Measurements from ENCODE around the gene OGN. TPM values are rescaled to one million over a fixed set of nuclear protein-coding genes. Genes with fewer than 3 reads are reported as not detected.
A peak's percentile ranks its signal among the peaks of the same experiment; 100 is the strongest.

OGN gene
- total RNA-seq, 1 donor from 2014 or later = not detected

DNA sequence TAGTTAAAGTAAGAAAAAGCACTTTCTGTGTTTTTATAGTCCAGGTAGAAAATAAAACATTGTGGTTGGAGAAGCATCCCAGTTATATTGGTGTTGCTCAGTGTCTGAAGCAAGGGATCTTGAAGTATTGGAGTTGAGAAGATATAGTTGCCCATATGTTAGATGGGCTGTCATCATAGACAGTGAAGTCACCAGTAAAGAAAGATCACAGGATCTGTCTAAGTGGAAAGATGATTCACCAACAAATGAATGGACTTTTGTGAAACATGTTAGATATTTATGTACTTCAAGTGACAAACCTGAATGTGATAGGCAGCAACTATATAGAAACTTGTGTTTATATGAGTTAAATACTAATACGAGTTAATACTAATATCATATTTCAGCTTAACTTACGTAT lies 11.7 kb downstream of the OGN start:
- Histone ChIP-seq H3K27me3 (ENCODE audit: control insufficient read depth, insufficient read depth, low read length) (no peaks in the 10 kb centered on the region), H3K36me3 (ENCODE audit: control insufficient read depth, insufficient read depth, low read length) (no peaks in the 10 kb centered on the region), H3K4me3 (ENCODE audit: low read depth, low read length) (no peak overlapping the region)
- TF ChIP-seq, protein P1, sequence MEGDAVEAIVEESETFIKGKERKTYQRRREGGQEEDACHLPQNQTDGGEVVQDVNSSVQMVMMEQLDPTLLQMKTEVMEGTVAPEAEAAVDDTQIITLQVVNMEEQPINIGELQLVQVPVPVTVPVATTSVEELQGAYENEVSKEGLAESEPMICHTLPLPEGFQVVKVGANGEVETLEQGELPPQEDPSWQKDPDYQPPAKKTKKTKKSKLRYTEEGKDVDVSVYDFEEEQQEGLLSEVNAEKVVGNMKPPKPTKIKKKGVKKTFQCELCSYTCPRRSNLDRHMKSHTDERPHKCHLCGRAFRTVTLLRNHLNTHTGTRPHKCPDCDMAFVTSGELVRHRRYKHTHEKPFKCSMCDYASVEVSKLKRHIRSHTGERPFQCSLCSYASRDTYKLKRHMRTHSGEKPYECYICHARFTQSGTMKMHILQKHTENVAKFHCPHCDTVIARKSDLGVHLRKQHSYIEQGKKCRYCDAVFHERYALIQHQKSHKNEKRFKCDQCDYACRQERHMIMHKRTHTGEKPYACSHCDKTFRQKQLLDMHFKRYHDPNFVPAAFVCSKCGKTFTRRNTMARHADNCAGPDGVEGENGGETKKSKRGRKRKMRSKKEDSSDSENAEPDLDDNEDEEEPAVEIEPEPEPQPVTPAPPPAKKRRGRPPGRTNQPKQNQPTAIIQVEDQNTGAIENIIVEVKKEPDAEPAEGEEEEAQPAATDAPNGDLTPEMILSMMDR (IDR thresholded peaks at IDR 0.05; ENCODE audit: insufficient read depth, low read length, severe bottlenecking) = no peak
- DNase-seq (ENCODE audit: low read depth) (peak; percentile 42), FAIRE-seq (no peak)

DNA sequence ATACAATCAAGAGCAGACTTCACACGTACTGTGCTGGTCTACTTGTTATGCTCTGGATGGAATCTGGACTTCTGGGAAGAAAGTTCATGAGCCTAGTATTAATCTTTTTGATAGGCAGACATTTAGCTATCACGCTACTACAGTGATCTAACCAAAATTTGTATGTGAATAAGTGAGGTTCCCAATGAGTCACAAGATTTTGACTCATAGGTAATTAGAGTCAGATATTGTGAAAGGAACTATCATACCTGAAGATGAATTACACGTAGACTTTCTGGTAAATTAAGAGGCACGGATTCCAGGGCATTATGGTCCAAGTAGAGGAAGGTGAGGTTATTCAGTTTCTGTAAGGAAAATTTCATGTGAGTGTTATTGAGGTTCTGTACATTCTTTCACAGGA lies 18.4 kb downstream of the OGN start:
- TF ChIP-seq, protein P1 (IDR thresholded peaks at IDR 0.05; ENCODE audit: insufficient read depth, low read length, severe bottlenecking) = no peak
- H3K27me3 ChIP-seq (ENCODE audit: control insufficient read depth, insufficient read depth, low read length) = no peaks in the 10 kb centered on the region
- DNase-seq (ENCODE audit: low read depth) (peak; percentile 94), FAIRE-seq (no peak)
- no peak overlapping the region for H3K4me3 ChIP-seq (ENCODE audit: low read depth, low read length)
- H3K36me3 ChIP-seq (ENCODE audit: control insufficient read depth, insufficient read depth, low read length) = no peaks in the 10 kb centered on the region

DNA sequence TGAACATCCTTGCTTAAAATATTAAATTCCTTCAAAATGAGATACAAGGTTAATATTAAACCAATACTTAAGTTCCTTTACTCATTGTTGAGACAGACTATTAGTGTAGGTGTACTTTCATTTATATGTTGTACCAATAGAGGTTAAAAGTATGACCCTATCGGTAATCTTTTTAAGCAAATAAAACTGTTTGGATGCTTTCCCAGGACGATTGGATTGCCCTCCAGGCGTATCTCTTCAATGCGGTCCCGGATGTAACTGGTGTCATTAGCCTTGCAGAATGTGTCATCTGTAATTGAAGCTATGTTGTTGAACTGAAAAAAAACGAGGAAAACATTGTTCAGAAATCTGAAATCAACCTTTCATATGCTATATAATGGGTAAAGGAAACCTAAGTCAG lies 18.9 kb downstream of the OGN start:
- no peaks in the 10 kb centered on the region for H3K27me3 ChIP-seq (ENCODE audit: control insufficient read depth, insufficient read depth, low read length)
- TF ChIP-seq, protein P1 (IDR thresholded peaks at IDR 0.05; ENCODE audit: insufficient read depth, low read length, severe bottlenecking) = no peak
- no peaks in the 10 kb centered on the region for H3K36me3 ChIP-seq (ENCODE audit: control insufficient read depth, insufficient read depth, low read length)
- no peak overlapping the region for H3K4me3 ChIP-seq (ENCODE audit: low read depth, low read length)
- no peak for DNase-seq (ENCODE audit: low read depth)
- FAIRE-seq = no peak

DNA sequence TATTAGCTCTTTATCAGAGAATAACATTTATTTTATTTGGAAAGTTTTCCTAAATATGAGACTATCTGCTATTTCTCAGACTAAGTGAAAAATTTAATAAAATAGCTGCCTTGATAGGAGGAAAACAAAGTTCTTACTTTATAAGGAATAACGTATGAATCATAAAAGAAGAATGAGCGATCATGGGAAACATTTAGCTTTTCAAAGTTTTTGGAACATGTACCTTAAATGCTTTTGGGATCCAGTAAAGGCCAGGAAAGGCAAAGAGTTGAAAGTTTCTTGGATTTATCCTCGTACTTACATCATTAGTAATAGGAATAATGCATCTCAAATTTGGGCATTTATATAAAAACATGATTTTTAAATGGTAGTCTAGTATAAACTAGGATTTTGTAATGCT lies 19.4 kb downstream of the OGN start:
- no peak for FAIRE-seq
- no peaks in the 10 kb centered on the region for H3K27me3 ChIP-seq (ENCODE audit: control insufficient read depth, insufficient read depth, low read length)

DNA sequence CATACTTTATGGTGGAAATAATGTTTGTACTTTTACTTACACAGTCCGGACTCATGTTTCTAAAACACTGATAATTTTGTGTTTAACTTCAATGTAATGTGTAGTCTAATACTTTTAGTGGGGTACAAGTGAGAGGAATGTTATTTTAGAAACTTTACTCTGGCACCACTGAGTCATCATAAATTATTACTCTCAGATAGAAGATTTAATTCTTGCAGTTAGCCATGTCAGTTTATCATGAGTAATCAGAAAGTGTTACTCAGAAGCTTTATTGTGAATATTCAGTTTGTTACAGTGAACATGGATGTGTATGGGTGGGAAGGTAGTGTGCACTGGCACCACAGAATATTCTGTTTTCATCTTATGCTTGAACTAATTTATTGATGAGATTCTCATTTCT lies 20.0 kb downstream of the OGN start:
- no peak for FAIRE-seq
- peak; percentile 74 for DNase-seq (ENCODE audit: low read depth)
- Histone ChIP-seq H3K4me3 (ENCODE audit: low read depth, low read length) (no peak overlapping the region), H3K36me3 (ENCODE audit: control insufficient read depth, insufficient read depth, low read length) (no peaks in the 10 kb centered on the region), H3K27me3 (ENCODE audit: control insufficient read depth, insufficient read depth, low read length) (no peaks in the 10 kb centered on the region)
- TF ChIP-seq, protein P1 (IDR thresholded peaks at IDR 0.05; ENCODE audit: insufficient read depth, low read length, severe bottlenecking) = no peak

More for the DNA sequence above, 19.4 kb downstream of the OGN start:
- Histone ChIP-seq H3K4me3 (ENCODE audit: low read depth, low read length) (no peak overlapping the region), H3K36me3 (ENCODE audit: control insufficient read depth, insufficient read depth, low read length) (no peaks in the 10 kb centered on the region)
- DNase-seq (ENCODE audit: low read depth) = no peak
- TF ChIP-seq, protein P1 (IDR thresholded peaks at IDR 0.05; ENCODE audit: insufficient read depth, low read length, severe bottlenecking) = no peak

DNA sequence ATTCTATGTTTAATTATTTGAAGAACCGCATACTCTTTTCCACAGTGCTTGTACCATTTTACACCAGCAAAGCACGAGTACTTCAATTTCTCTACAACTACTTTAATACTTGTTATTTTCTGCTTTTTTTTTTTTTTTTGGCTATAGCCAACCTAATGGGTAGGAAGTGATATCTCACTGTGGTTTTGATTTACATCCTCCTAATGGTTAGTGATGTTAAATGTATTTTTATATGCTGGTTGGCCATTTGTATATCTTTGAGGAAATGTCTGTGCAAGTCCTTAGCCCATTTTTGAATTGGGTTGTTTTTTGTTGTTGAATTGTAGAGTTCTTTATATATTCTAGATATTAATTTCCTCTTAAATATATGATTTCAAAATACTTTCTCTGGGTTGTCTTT lies 22.6 kb downstream of the OGN start:
- no peak for DNase-seq (ENCODE audit: low read depth)

More for the DNA sequence above, 22.6 kb downstream of the OGN start:
- Histone ChIP-seq H3K4me3 (ENCODE audit: low read depth, low read length) (no peak overlapping the region), H3K27me3 (ENCODE audit: control insufficient read depth, insufficient read depth, low read length) (no peaks in the 10 kb centered on the region), H3K36me3 (ENCODE audit: control insufficient read depth, insufficient read depth, low read length) (no peaks in the 10 kb centered on the region)
- TF ChIP-seq, protein P1 (IDR thresholded peaks at IDR 0.05; ENCODE audit: insufficient read depth, low read length, severe bottlenecking) = no peak
- no peak for FAIRE-seq

All from bronchial epithelial cell (primary cell).